Astrocyte of the spinal cord (primary cell): Measurements from ENCODE around the gene VPS11.
"Not testable (repeated sequence)": the region's sequence is repeated elsewhere in the genome, so short reads cannot be mapped to it uniquely, and the experiment has no call there.

Experiments used
- DNase-seq: peaks from one replicate; pipeline ENCODE4 v3.0.0; 2011; ENCODE audit warnings: low read depth, low spot score
- H3K4me3 ChIP-seq: 2 replicates; pipeline ENCODE4 v1.5.1; 2011; ENCODE audit warnings: low read depth, mild to moderate bottlenecking, low read length, moderate library complexity
- CTCF ChIP-seq: IDR thresholded peaks from 2 replicates; pipeline ENCODE4 v1.5.1; 2012; ENCODE audit warnings: low read depth, mild to moderate bottlenecking, low read length, inconsistent platforms
- in situ Hi-C: cut with HindIII; loops from 2 replicates; pipeline ENCODE4 v1.10.0; 2017; ENCODE audit warnings: low sequenced_read_pairs

The VPS11 gene

DNA sequence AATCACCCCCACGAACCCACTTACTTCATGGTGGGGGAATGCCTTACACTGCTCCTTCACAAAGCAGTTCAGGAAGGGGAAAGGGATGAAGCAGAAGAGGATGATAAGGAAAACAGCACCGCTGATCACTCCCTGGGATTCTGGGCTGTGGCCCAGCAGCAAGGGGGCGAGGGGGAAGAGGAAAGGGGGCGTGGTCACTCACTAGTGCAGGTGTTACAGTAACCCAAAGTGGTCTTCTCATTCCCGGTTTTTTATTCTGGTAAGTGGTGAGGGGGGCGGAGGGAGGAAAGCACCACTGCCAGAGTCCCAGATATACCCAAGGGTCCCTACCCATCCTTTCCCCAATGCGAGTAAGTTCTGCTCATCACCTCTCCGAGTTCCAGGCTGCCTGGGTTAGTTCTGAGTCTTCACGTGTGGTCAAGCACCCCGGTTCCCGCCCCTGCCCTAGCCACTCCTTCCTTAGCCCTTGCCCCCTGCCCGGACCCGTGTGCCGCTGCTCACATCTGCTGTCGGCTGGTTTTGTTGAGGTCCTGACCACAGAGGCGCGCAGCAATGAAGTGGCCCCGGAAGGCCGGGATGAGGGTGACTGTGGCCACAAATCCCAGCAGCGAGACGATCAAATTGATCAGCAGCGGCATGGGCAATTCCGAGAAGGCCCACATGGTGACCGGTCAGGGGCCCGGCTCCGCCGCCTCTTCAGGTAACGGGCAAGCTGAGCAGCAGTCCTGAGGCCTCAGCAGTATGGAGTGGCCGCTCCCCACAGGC is 33.6 kb downstream of the VPS11 start:
- DNase-seq: no peak
- in situ Hi-C loops: no loop called here
- peak; percentile 16 for TF ChIP-seq CTCF
- peak overlapping the region; percentile 82 for H3K4me3 ChIP-seq

DNA sequence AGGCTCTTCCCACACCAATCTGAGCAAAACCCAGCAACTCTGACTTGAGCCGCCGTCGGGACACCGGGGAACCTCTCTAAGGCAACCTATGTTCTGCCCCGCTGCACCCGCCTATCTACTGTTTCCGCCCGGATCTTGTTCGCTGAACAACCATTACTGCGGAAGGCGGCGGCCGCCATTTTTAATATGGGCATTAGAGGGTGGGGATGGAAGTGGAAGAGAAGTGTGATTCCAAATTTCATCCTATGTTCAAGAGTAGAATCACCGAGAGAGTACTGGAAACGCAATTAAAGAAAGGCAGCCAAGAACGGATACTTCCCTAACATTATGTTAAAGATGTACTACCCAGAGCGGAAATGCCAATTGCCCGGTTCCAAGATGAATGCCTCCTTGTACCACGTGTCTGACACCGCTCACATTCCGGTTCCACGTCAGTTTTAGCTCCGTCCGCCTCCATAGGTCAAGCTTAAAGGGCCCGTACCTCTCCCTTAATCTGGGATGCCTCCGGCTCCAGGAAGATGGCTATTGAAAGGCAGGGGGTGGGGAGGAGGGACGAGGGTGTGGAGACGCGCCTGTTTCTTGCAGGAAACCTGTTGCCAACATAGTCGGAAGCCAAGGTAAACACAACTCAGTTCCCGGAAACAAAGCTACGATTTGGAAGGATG is 34.3 kb downstream of the VPS11 start, which contains the start of gene DPAGT1:
DPAGT1 (minus strand) TSS at position 95 of the 665 bp plus-strand sequence. CDS start 198 bp downstream, outside the sequence.
- DNase-seq: peak; percentile 98
- in situ Hi-C loops: no loop called here
- H3K4me3 ChIP-seq: peak within 1 kb of the TSS; percentile 82
- no peak for TF ChIP-seq CTCF

GRCh38 chr11:119103161-119103664 is 35.6 kb downstream of the VPS11 start:
- in situ Hi-C loops, DNase-seq: not testable (repeated sequence)
- H3K4me3 ChIP-seq: peak overlapping the region; percentile 82

GRCh38 chr11:119103793-119104192 is 36.2 kb downstream of the VPS11 start:
- DNase-seq: no peak
- no peak for TF ChIP-seq CTCF
- H3K4me3 ChIP-seq: no peak overlapping the region
- in situ Hi-C loops: no loop called here

- peak within 1 kb of the TSS; percentile 77 for H3K4me3 ChIP-seq
- DNase-seq: peak; percentile 92
- no peak for TF ChIP-seq CTCF
- in situ Hi-C loops: no loop called here
These were observed 39.2 kb downstream of the VPS11 start, which contains the start of gene C2CD2L for GRCh38 chr11:119106564-119107537. TSS of gene C2CD2L (plus strand) at chr11:119107344. CDS start at chr11:119107742, 398 bp downstream.

- DNase-seq: no peak
- peak overlapping the region; percentile 77 for H3K4me3 ChIP-seq
- in situ Hi-C loops: no loop called here
- no peak for TF ChIP-seq CTCF
These were observed 40.0 kb downstream of the VPS11 start for GRCh38 chr11:119107538-119108145.
